Neural progenitor cell (in vitro differentiated cells): ENCODE measurements around the gene PCGF3. TPM values are rescaled to one million over a fixed set of nuclear protein-coding genes. Genes with fewer than 3 reads are reported as not detected.
"Not testable (repeated sequence)": the region's sequence is repeated elsewhere in the genome, so short reads cannot be mapped to it uniquely, and the experiment has no call there.

Source experiments
- DNase-seq: peaks from one replicate; pipeline ENCODE4 v3.0.0-alpha.2; 2016; ENCODE audit warnings: low spot score
- H2AFZ ChIP-seq: fragments of 200-600 bp; sonication (generic); replicated peaks from 2 replicates; pipeline ENCODE4 v1.6.1; 2016; ENCODE audit warnings: antibody characterized with exemption
- H3F3A ChIP-seq: fragments of 200-600 bp; sonication (generic); 2 replicates; pipeline ENCODE4 v1.6.1; 2016; ENCODE audit warnings: antibody characterized with exemption, low read depth
- H3K27ac ChIP-seq: fragments of 200-600 bp; sonication (generic); 2 replicates; pipeline ENCODE4 v1.5.1; 2016; ENCODE audit warnings: mild to moderate bottlenecking
- H3K27me3 ChIP-seq: fragments of 200-600 bp; sonication (generic); 2 replicates; pipeline ENCODE4 v1.6.1; 2016; ENCODE audit warnings: mild to moderate bottlenecking, moderate library complexity
- H3K36me3 ChIP-seq: fragments of 200-600 bp; sonication (generic); 2 replicates; pipeline ENCODE4 v1.5.1; 2016
- H3K4me1 ChIP-seq: fragments of 200-600 bp; sonication (generic); 2 replicates; pipeline ENCODE4 v1.6.1; 2016; ENCODE audit warnings: mixed run types
- H3K4me2 ChIP-seq: fragments of 200-600 bp; sonication (generic); 2 replicates; pipeline ENCODE4 v1.6.1; 2016
- H3K4me3 ChIP-seq: fragments of 200-600 bp; sonication (generic); 2 replicates; pipeline ENCODE4 v1.5.1; 2016
- H3K79me2 ChIP-seq: fragments of 200-600 bp; sonication (generic); 2 replicates; pipeline ENCODE4 v1.6.1; 2016; ENCODE audit warnings: low read depth
- H3K9ac ChIP-seq: fragments of 200-600 bp; sonication (generic); 2 replicates; pipeline ENCODE4 v1.6.1; 2016
- H3K9me3 ChIP-seq: fragments of 200-600 bp; sonication (generic); 2 replicates; pipeline ENCODE4 v1.5.1; 2016; ENCODE audit warnings: low read depth
- H4K20me1 ChIP-seq: fragments of 200-600 bp; sonication (generic); 2 replicates; pipeline ENCODE4 v1.6.1; 2016; ENCODE audit warnings: low read depth
- H3K27ac Mint-ChIP-seq: 3 replicates; pipeline ENCODE4 v1.8.0; 2021; ENCODE audit warnings: mixed read lengths
- H3K27me3 Mint-ChIP-seq: 2 replicates; pipeline ENCODE4 v1.8.0; 2022; ENCODE audit warnings: low read depth, mild to moderate bottlenecking, inconsistent platforms, moderate library complexity, mixed read lengths; ENCODE audit not compliant: insufficient read depth
- H3K36me3 Mint-ChIP-seq: 3 replicates; pipeline ENCODE4 v1.8.0; 2021; ENCODE audit warnings: mixed read lengths
- H3K4me1 Mint-ChIP-seq: 3 replicates; pipeline ENCODE4 v1.8.0; 2021; ENCODE audit warnings: mixed read lengths
- H3K4me3 Mint-ChIP-seq: 3 replicates; pipeline ENCODE4 v1.8.0; 2021; ENCODE audit warnings: mild to moderate bottlenecking, moderate library complexity, mixed read lengths
- H3K9me3 Mint-ChIP-seq: 3 replicates; pipeline ENCODE4 v1.8.0; 2020; ENCODE audit warnings: mixed read lengths
- EZH2 ChIP-seq: fragments of 200-600 bp; sonication (generic); IDR thresholded peaks from 2 replicates; pipeline ENCODE4 v1.6.1; 2017; ENCODE audit warnings: antibody characterized with exemption, mild to moderate bottlenecking, moderate library complexity
- EZH2phosphoT487 ChIP-seq: fragments of 200-600 bp; sonication (generic); IDR thresholded peaks from 2 replicates; pipeline ENCODE4 v1.6.1; 2017; ENCODE audit warnings: antibody characterized with exemption
- total RNA-seq: library from RNA; depleted of rRNA; stranded (reverse); fragments of >200 nt; gene quantifications from 2 replicates; pipeline ENCODE4 v1.2.3, GENCODE V29; 2015; ENCODE audit warnings: low replicate concordance
- TF ChIP-seq, protein P1 (sequence below): fragments of 200-600 bp; sonication (generic); IDR thresholded peaks from 2 replicates; pipeline ENCODE4 v1.5.1; 2017; ENCODE audit warnings: antibody characterized with exemption, mild to moderate bottlenecking

Gene PCGF3
- total RNA-seq, 1 donor from 2014 or later, result 44.7 TPM

DNA sequence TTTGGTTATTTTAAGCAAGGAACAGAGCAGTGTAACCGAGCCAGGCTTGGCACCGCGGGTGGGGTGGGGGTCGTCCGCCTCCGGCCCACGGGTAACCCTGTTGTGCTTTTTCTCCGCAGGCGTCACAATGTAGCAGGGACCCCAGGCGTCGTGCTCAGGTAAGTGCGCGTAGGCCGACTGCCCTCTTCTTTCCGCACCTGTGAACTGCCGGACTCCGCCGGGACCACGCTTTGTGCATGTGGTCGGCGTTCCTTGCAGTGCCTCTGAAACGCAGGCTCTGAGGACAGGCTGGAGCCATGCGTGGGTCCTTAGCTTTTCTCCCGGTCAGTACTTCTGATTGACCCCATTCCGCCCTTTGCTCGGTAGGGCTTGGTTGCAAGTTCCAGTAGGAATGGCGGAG lies 24.9 kb downstream of the PCGF3 start:
- H3F3A ChIP-seq, result peaks cover 3% of the 10 kb centered on the region
- no peak overlapping the region for H3K4me2 ChIP-seq
- H3K36me3 Mint-ChIP-seq, result peaks cover 31% of the 10 kb centered on the region
- peaks cover 5% of the 10 kb centered on the region for H3K4me1 Mint-ChIP-seq
- no peaks in the 10 kb centered on the region for H3K27me3 ChIP-seq
- peaks cover 46% of the 10 kb centered on the region for H4K20me1 ChIP-seq
- no peak overlapping the region for H2AFZ ChIP-seq
- no peak overlapping the region for H3K4me3 Mint-ChIP-seq
- H3K4me1 ChIP-seq, result no peaks in the 10 kb centered on the region
- H3K27ac ChIP-seq, result no peak overlapping the region
- peaks cover 3% of the 10 kb centered on the region for H3K9me3 Mint-ChIP-seq
- peaks cover 5% of the 10 kb centered on the region for H3K27me3 Mint-ChIP-seq
- peaks cover 44% of the 10 kb centered on the region for H3K79me2 ChIP-seq
- no peak overlapping the region for H3K4me3 ChIP-seq
- no peak overlapping the region for H3K9ac ChIP-seq
- DNase-seq, result no peak
- no peaks in the 10 kb centered on the region for H3K36me3 ChIP-seq
- no peaks in the 10 kb centered on the region for H3K9me3 ChIP-seq
- peak overlapping the region; percentile 48 for H3K27ac Mint-ChIP-seq
- TF ChIP-seq, protein P1, sequence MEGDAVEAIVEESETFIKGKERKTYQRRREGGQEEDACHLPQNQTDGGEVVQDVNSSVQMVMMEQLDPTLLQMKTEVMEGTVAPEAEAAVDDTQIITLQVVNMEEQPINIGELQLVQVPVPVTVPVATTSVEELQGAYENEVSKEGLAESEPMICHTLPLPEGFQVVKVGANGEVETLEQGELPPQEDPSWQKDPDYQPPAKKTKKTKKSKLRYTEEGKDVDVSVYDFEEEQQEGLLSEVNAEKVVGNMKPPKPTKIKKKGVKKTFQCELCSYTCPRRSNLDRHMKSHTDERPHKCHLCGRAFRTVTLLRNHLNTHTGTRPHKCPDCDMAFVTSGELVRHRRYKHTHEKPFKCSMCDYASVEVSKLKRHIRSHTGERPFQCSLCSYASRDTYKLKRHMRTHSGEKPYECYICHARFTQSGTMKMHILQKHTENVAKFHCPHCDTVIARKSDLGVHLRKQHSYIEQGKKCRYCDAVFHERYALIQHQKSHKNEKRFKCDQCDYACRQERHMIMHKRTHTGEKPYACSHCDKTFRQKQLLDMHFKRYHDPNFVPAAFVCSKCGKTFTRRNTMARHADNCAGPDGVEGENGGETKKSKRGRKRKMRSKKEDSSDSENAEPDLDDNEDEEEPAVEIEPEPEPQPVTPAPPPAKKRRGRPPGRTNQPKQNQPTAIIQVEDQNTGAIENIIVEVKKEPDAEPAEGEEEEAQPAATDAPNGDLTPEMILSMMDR, result no peak
- TF ChIP-seq EZH2phosphoT487 (no peak), EZH2 (no peak)

DNA sequence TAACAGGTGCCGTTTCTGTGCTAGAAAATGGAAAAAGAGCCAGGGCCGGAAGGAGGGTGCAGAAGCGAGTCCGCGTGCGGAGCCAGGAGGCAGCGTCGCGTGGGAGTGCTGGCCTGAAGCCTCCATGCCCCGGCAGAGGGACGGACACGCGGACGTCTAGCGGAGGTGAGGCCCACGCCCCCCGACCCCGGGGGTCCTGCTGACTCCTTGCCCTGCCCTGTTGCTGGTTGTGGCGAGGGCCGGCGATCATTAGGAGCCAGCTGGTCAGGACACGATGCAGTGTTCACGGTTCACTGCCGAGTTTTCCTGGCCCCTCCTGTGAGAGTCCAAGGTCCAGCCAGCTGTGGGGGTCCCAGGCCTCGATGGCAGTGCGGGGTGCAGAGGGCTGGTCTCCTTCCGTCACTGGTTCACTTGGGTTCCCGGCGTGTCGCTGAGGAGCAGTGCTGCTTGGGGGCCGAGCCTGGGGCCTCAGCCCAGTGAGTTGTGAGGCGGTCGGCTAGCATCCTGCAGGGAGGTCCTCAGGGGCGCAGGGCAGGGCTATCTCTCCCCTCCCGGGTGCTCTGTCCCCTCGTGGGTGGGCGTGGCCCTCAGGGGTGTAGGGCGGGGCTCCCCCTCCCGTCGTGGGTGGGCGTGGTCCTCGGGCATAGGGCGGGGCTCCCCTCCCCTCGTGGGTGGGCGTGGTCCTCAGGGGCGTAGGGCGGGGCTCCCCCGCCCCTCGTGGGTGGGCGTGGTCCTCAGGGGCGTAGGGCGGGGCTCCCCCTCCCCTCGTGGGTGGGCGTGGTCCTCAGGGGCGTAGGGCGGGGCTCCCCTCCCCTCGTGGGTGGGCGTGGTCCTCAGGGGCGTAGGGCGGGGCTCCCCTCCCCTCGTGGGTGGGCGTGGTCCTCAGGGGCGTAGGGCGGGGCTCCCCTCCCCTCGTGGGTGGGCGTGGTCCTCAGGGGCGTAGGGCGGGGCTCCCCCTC lies 25.6 kb downstream of the PCGF3 start:
- peaks cover 39% of the 10 kb centered on the region for H4K20me1 ChIP-seq
- Mint-ChIP-seq H3K27ac (peak overlapping the region; percentile 48), H3K36me3 (peaks cover 33% of the 10 kb centered on the region)
- not testable (repeated sequence) for H3K9me3 Mint-ChIP-seq, DNase-seq, H3K4me2 ChIP-seq, H3K27ac ChIP-seq, H3K4me1 ChIP-seq, H3K4me1 Mint-ChIP-seq, H3K4me3 Mint-ChIP-seq, H3K36me3 ChIP-seq, H3K27me3 ChIP-seq, H3K9ac ChIP-seq, H3K4me3 ChIP-seq, H3K9me3 ChIP-seq, H2AFZ ChIP-seq, H3F3A ChIP-seq, H3K27me3 Mint-ChIP-seq
- peaks cover 37% of the 10 kb centered on the region for H3K79me2 ChIP-seq

DNA sequence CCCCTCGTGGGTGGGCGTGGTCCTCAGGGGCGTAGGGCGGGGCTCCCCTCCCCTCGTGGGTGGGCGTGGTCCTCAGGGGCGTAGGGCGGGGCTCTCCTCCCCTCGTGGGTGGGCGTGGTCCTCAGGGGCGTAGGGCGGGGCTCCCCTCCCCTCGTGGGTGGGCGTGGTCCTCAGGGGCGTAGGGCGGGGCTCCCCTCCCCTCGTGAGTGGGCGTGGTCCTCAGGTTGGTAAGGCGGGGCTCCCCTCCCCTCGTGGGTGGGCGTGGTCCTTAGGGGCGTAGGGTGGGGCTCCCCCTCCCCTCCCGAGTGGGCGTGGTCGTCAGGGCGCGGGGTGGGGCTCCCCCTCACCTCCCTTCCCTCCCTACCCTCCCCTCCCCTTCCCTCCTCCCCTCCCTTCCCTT lies 26.3 kb downstream of the PCGF3 start:
- not testable (repeated sequence) for H3K9me3 ChIP-seq, H3K4me2 ChIP-seq, H3K27me3 Mint-ChIP-seq, H3K27ac ChIP-seq, H3K9me3 Mint-ChIP-seq, H3K4me3 Mint-ChIP-seq, H3K4me1 Mint-ChIP-seq, H3K9ac ChIP-seq, H2AFZ ChIP-seq, DNase-seq, H3K4me3 ChIP-seq, H3K27ac Mint-ChIP-seq, H3K4me1 ChIP-seq, H3K36me3 ChIP-seq, H3F3A ChIP-seq, H3K27me3 ChIP-seq
- peaks cover 31% of the 10 kb centered on the region for H4K20me1 ChIP-seq
- H3K79me2 ChIP-seq, result peaks cover 30% of the 10 kb centered on the region
- peaks cover 29% of the 10 kb centered on the region for H3K36me3 Mint-ChIP-seq

DNA sequence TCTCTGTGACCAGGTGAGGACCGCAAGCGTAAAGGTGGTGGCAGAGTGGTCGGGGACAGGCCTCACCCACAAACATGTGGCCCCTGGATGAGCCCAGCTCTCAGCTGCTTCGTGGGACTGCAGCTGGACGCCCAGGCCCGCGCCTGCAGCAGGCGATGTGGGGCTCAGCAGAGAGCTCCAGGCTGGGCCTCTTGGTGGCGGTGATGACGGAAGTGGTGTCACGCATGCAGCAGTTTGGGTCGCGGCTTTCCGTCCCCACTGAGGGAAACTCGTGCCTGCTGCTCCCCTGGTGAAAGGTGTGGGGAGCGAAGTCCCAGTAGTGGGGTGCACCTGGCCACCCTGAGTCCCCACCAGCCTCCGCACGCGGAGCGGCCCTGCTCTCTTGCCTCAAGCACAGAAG lies 26.9 kb downstream of the PCGF3 start:
- Histone ChIP-seq H3K4me1 (no peaks in the 10 kb centered on the region), H3K4me3 (no peak overlapping the region), H3K4me2 (no peak overlapping the region), H3K9me3 (no peaks in the 10 kb centered on the region), H3K27me3 (no peaks in the 10 kb centered on the region), H3F3A (peaks cover 3% of the 10 kb centered on the region), H3K79me2 (peaks cover 25% of the 10 kb centered on the region), H3K27ac (no peak overlapping the region), H4K20me1 (peaks cover 26% of the 10 kb centered on the region), H3K36me3 (no peaks in the 10 kb centered on the region), H3K9ac (no peak overlapping the region), H2AFZ (no peak overlapping the region)
- Mint-ChIP-seq H3K27me3 (peaks cover 3% of the 10 kb centered on the region), H3K27ac (no peak overlapping the region), H3K9me3 (peaks cover 3% of the 10 kb centered on the region), H3K4me1 (no peaks in the 10 kb centered on the region), H3K36me3 (peaks cover 29% of the 10 kb centered on the region), H3K4me3 (no peak overlapping the region)
- no peak for DNase-seq
- TF ChIP-seq EZH2phosphoT487 (no peak), EZH2 (no peak)
